GM18951 (cell line): ENCODE measurements around the gene UGT8.
"Not testable (repeated sequence)": the region's sequence is repeated elsewhere in the genome, so short reads cannot be mapped to it uniquely, and the experiment has no call there.

Experiments used
- POLR2A ChIP-seq: IDR thresholded peaks from 4 replicates; pipeline ENCODE4 v1.6.1; 2011; ENCODE audit warnings: mild to moderate bottlenecking; ENCODE audit not compliant: insufficient read length, insufficient read depth; ENCODE audit errors: extremely low read depth
- in situ Hi-C: fragments of 300-500 bp; cut with MboI; formaldehyde crosslinking; loops from one replicate; pipeline ENCODE4 v1.12.0; 2022; ENCODE audit warnings: low sequenced_read_pairs, mixed read lengths, inconsistent platforms; ENCODE audit not compliant: unreplicated experiment

UGT8 gene

GRCh38 chr4:114597410-114598115, 1.0 kb upstream of the UGT8 start:
- TF ChIP-seq POLR2A, result no peak

GRCh38 chr4:114599231-114599902, 760 bp downstream of the UGT8 start:
- in situ Hi-C loops, result no loop called here

More at GRCh38 chr4:114597410-114598115, 1.0 kb upstream of the UGT8 start:
- in situ Hi-C loops, result no loop called here

GRCh38 chr4:114599903-114600552, 1.4 kb downstream of the UGT8 start:
- in situ Hi-C loops, result no loop called here
- no peak for TF ChIP-seq POLR2A

More at GRCh38 chr4:114599231-114599902, 760 bp downstream of the UGT8 start:
- TF ChIP-seq POLR2A, result no peak

DNA sequence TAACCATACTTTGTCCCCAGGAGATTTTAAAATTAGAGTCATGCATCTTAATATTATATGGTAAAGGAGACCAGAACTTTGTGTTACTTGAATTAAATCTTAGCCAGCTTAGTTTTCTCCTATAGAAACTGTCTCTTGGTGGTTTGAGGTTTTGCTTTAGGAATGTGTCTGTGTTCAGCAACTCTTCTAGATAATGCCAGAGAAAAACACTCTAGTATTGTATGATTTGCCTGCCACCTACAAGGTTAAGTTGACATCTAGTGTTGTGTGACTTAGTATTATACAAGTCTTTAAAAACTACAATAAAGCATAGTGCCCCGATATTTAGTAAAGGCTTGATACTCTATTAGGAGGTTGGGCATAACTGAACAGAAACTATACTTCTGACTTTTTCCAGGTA, 2.1 kb downstream of the UGT8 start:
- in situ Hi-C loops, result no loop called here
- TF ChIP-seq POLR2A, result no peak

DNA sequence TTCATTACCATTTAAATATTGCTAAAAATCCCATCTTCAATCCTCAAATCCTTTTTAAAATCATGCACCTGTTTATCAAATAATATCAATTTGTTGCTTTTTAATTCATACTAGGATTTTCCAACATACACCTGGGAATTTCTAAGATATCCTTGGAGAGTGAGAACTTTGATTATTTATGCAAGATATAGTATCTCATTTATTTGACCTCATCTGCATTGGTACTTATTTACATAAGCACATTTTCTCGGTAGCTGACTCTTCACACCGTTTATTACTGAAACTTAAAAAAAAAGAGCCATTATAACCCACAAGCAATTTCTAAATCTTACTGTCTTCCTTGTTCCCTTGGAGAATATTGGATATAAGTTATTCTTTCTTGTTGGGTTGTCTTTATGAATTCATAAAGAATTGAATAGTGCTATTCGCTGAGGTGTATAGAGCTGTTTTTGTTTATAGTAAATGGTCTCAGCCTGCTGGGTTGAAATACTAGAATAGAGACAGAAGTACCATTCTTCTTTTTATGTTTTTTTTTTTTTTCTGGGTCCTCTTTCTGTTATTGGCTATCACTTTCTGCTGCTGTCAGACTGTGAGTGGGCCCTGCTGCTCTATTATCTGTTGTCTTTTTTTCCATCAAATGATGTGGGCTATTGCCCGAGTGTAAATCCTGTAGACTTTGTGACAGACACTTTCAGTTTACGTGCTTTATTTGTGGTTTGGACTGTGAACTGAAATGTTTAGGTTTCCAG, 2.9 kb downstream of the UGT8 start:
- TF ChIP-seq POLR2A, result no peak
- in situ Hi-C loops, result no loop called here

DNA sequence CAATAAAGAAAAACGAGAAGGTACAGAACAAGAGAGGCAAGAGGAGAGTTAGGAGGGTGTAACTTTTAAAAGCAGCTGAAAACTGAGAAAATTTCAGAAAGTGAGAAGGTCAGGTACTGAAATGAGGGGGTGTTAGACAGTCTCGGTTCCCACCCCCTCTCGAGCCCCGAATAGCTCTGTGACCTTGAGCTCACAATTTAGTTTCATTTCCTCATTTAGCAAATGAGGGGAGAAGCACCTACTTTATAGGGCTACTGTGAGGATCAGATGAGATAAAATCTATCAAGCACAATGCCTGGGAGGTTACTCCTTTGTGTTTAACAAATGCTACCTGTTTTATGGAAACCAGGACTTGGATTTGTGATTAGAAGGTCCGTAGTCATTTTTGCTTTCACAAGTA, 4.9 kb downstream of the UGT8 start:
- TF ChIP-seq POLR2A, result no peak
- in situ Hi-C loops, result no loop called here

DNA sequence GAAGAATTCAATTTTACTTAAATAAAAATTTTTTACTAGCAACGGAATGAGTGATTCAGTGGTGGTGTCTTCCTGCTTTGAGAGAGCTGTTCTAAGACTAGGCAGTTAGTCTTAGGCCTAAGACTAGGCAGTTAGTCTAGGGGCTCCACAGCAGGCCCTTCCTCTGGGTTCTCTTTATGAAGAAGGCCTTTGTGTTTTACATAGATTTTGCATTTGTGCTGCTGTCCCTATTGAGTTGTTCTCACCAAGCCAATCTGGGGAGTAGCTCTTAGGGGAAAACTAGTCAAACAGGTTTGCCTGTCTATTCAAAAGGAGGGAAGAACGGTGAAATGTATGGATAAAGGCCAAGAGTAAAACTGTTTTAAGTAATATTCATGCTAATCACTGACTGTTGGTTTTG, 7.6 kb downstream of the UGT8 start:
- TF ChIP-seq POLR2A, result no peak
- in situ Hi-C loops, result no loop called here

- in situ Hi-C loops, result no loop called here
- TF ChIP-seq POLR2A, result no peak
Measured at GRCh38 chr4:114607056-114607455, 8.4 kb downstream of the UGT8 start.

DNA sequence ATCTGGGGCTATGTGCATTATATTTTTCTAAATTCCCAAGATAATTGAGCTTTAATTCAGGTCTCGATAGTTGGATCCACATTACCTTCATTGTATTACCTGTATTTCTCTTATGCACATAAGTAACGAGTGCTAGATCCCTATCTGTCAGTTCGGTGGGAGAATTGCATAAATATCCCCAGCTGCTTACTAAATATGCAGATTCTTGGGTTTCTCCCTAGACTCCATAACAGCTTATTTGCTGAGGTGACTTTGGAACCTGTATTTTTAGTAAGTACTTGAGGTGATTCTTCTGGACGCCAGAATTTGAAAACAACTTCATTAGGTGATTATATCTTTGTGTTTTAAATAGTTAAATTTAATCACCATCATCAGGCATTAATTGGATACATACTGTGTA, 15.0 kb downstream of the UGT8 start:
- in situ Hi-C loops, result no loop called here
- TF ChIP-seq POLR2A, result no peak

DNA sequence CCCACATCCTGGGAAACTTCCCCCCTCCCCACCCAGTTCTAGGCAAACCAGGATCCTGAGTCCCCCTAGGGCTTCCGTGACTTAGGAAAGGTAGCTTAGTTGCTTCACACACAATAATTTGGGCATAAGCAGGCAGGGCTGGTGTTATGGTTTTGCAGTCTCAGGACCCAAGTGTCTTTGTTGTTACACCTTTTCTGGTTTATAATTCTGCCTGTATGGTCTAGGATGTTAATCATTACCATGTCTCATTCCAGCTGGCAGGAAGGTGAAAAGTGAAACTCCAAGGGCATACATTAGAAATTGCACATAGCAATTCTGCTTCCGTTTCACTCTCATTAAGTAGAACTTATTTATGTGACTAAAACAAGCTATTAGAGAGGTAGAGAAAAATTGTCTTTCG, 16.8 kb downstream of the UGT8 start:
- in situ Hi-C loops, result no loop called here
- no peak for TF ChIP-seq POLR2A

DNA sequence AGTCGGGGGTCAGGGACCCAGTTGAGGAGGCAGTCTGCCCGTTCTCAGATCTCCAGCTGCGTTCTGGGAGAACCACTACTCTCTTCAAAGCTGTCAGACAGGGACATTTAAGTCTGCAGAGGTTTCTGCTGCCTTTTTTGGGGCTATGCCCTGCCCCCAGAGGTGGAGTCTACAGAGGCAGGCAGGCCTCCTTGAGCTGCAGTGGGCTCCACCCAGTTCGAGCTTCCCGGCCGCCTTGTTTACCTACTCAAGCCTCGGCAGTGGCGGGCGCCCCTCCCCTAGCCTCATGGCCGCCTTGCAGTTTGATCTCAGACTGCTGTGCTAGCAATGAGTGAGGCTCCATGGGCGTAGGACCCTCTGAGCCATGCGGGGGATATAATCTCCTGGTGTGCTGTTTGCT, 17.4 kb downstream of the UGT8 start:
- in situ Hi-C loops, result not testable (repeated sequence)

- in situ Hi-C loops, result no loop called here
- TF ChIP-seq POLR2A, result no peak
Measured at GRCh38 chr4:114626196-114626595, 27.6 kb downstream of the UGT8 start.

GRCh38 chr4:114636192-114636935, 37.8 kb downstream of the UGT8 start:
- no peak for TF ChIP-seq POLR2A
- in situ Hi-C loops, result no loop called here
